ENCODE data around the gene ZNF740.

DNA sequence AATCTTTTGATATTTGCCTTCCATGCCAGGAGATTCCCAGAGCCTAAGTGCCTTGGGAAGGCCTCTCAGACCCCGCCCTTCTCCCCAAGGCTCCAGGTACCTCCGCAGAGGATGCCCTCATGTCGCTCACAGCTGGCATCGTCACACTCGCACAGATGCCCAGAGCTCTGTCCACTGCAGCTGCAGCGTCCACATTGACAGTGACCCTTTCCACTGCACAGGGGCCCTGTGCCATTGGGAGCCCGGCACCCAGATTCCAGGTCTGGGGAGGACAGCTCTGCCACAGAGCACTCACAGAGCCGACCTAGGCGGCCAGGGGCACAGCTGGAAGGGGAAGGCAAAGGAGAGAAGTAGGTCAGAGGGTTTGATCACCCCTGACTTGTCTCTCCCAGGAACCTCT lies 12.5 kb downstream of the ZNF740 start:
- TF ChIP-seq NFIC (IDR thresholded peaks at IDR 0.05) = no peak
- TF ChIP-seq, protein P1, sequence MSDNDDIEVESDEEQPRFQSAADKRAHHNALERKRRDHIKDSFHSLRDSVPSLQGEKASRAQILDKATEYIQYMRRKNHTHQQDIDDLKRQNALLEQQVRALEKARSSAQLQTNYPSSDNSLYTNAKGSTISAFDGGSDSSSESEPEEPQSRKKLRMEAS (IDR thresholded peaks at IDR 0.05) = no peak
- no peak for TF ChIP-seq TCF12 (IDR thresholded peaks at IDR 0.05; ENCODE audit: low read depth)
- no peak for TF ChIP-seq FOXM1 (IDR thresholded peaks at IDR 0.05; ENCODE audit: borderline replicate concordance, low read depth)
- TF ChIP-seq EP300 (IDR thresholded peaks at IDR 0.05; ENCODE audit: borderline replicate concordance) = no peak

Measured in Ishikawa (cell line).